ENCODE results near the gene GYG2.
"Not testable (repeated sequence)": the region's sequence is repeated elsewhere in the genome, so short reads cannot be mapped to it uniquely, and the experiment has no call there.

GYG2 gene

DNA sequence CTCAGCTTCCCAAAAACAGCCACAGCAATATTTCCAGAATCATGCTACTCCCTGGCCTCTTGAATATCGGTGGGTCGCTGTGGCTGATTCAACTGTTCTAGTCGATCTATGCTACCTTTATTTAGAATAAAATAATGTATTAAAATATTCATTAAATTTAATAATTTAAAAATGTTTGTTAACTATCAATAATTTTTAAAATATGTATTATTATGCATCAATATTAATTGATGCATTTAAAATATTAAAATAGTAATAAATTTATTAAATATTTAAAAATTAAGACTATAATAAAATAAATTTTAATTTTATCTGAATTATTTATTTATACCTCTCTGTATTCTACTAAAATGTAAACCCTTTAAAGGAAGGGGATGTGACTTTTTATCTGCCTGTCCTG, 81.4 kb downstream of the GYG2 start:
- DNase-seq = no peak

DNA sequence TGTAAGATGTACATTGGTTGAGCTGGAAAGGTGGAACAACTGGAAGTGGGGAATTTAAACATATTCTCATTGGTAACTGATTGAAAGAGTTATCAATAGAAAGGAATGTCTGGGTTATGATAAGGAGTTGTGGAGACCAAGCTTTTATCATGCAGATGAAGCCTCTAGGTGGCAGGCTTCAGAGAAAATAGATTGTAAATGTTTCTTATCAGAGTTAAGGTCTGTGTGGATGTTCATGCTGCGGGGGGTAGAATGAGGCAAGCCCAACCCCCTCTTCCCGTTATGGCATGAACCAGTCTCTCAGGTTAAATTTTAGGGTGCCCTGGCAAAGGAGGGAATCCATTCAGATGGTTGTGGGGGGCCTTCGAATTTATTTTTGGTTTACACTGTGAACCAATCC, 84.4 kb downstream of the GYG2 start:
- no peak for DNase-seq

GRCh38 chrX:2917767-2918166, 89.0 kb downstream of the GYG2 start:
- no peak for DNase-seq

DNA sequence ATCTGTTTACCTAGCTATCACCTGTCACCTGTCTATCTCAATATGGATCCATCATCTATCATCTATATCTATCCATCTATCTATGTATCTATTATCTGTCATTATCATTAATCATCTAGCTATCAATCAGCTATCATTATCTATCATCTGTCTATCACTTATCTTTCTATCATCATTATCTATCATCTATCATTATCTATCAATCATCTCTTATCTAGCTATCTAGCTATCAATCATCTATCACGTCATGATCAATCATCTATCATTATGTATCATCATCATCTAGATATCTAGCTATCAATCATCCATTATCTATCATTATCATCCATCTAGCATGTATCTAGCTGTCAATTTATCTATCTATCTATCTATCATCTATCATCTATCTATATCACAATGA, 92.5 kb downstream of the GYG2 start:
- no peak for DNase-seq

DNA sequence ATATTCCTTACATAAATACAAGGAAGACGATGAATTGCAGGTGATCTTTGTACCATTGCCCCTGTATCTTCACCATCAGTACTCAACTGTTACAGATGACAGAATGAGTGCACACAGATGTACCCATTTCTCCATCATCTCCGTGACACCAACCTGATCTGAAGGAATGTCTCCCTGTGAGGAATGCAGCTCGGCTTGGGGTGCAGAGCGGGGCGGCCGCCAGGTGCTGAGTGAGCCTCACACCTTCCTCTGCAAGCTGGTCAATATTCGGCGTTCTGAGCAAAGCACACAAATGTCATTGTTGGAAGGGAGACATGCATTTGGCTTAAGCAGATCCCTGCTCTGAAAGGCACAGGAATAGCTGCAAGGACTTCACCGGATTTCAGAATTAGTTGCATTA, 93.0 kb downstream of the GYG2 start:
- DNase-seq = no peak

DNA sequence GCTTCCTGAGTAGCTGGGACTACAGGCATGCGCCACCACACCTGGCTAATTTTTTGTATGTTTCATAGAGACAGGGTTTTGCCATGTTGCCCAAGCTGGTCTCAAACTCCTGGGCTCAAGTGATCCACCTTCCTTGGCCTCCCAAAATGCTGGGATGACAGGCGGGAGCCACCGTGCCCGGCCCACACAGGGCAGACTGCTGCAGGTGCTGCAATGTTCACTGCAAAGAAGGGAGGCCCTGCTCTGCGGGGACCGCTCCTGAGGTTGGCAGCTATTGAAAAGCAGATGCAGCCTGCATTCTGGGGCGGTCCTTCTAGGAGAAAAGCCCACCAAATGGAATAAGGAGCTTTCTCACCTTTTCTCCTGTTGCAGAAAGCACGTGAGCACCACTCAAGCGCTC, 95.4 kb downstream of the GYG2 start:
- DNase-seq = no peak

GRCh38 chrX:2926255-2926654, 97.5 kb downstream of the GYG2 start:
- DNase-seq = not testable (repeated sequence)

- DNase-seq = no peak
These were observed 98.0 kb downstream of the GYG2 start for GRCh38 chrX:2926664-2927275.

- DNase-seq = no peak
These were observed 99.5 kb downstream of the GYG2 start for GRCh38 chrX:2928191-2928582.

GRCh38 chrX:2928583-2929434, 100.1 kb downstream of the GYG2 start, which contains the start of gene ARSD:
ARSD (minus strand) TSS chrX:2929339; CDS start chrX:2929275, 64 bp downstream.
- DNase-seq = no peak

GRCh38 chrX:2931155-2931554, 102.4 kb downstream of the GYG2 start:
- DNase-seq = no peak

GRCh38 chrX:2931612-2932011, 102.9 kb downstream of the GYG2 start:
- DNase-seq = no peak
